ENCODE data around the gene ZNF230.

The ZNF230 gene

GRCh38 chr19:44051650-44052402 lies 49.1 kb downstream of the ZNF230 start, which contains the start of gene ZNF223 (continued):
- TF ChIP-seq BCL6B (tag by site-specific recombination; IDR thresholded peaks at IDR 0.05) (no peak), ZFP69B (tag by site-specific recombination; IDR thresholded peaks at IDR 0.05) (no peak), YY2 (tag by site-specific recombination; IDR thresholded peaks at IDR 0.05) (peak; percentile 64; the same call in 1 of the 2 replicates), ZBTB44 (tag by site-specific recombination; IDR thresholded peaks at IDR 0.05) (peak; percentile 43), ZNF830 (tag by site-specific recombination; IDR thresholded peaks at IDR 0.05; ENCODE audit: low read depth) (no peak), ZNF514 (tag by site-specific recombination; IDR thresholded peaks at IDR 0.05) (no peak), ZNF433 (tag by site-specific recombination; IDR thresholded peaks at IDR 0.05; ENCODE audit: low read depth) (no peak), ZNF133 (tag by site-specific recombination; IDR thresholded peaks at IDR 0.05) (no peak), ZNF560 (tag by site-specific recombination; IDR thresholded peaks at IDR 0.05; ENCODE audit: borderline replicate concordance) (no peak), ZNF521 (tag by site-specific recombination; IDR thresholded peaks at IDR 0.05) (no peak), ZNF169 (tag by site-specific recombination; IDR thresholded peaks at IDR 0.05) (no peak), GFI1B (tag by site-specific recombination; IDR thresholded peaks at IDR 0.05) (no peak), ZNF654 (tag by site-specific recombination; IDR thresholded peaks at IDR 0.05; ENCODE audit: low read depth) (no peak), REPIN1 (tag by site-specific recombination; IDR thresholded peaks at IDR 0.05; ENCODE audit: low read depth) (no peak), ZBTB20 (tag by site-specific recombination; IDR thresholded peaks at IDR 0.05) (peak; percentile 100), ZFP37 (tag by site-specific recombination; IDR thresholded peaks at IDR 0.05) (peak; percentile 67), ZBTB49 (tag by site-specific recombination; IDR thresholded peaks at IDR 0.05; ENCODE audit: low read depth) (no peak), ZNF138 (tag by site-specific recombination; IDR thresholded peaks at IDR 0.05; ENCODE audit: borderline replicate concordance) (no peak), ZNF426 (tag by site-specific recombination; IDR thresholded peaks at IDR 0.05) (no peak), ZNF530 (tag by site-specific recombination; IDR thresholded peaks at IDR 0.05; ENCODE audit: low read depth) (no peak), ZNF239 (tag by site-specific recombination; IDR thresholded peaks at IDR 0.05) (0 out of 2 replicates have a peak, but pooled peaks have one; percentile 31), ZSCAN5A (tag by site-specific recombination; IDR thresholded peaks at IDR 0.05) (no peak), ZNF146 (tag by site-specific recombination; IDR thresholded peaks at IDR 0.05) (no peak), ZXDB (tag by site-specific recombination; IDR thresholded peaks at IDR 0.05) (peak; percentile 94), ZNF23 (tag by site-specific recombination; IDR thresholded peaks at IDR 0.05; ENCODE audit: borderline replicate concordance) (no peak), ZNF292 (tag by site-specific recombination; IDR thresholded peaks at IDR 0.05; ENCODE audit: borderline replicate concordance, low read depth) (no peak), ZNF266 (tag by site-specific recombination; IDR thresholded peaks at IDR 0.05; ENCODE audit: low read depth) (no peak), ZNF202 (tag by site-specific recombination; IDR thresholded peaks at IDR 0.05; ENCODE audit: borderline replicate concordance) (no peak), ZNF529 (tag by site-specific recombination; IDR thresholded peaks at IDR 0.05; ENCODE audit: insufficient replicate concordance) (no peak), ZNF776 (tag by site-specific recombination; IDR thresholded peaks at IDR 0.05; ENCODE audit: borderline replicate concordance) (no peak), ZNF112 (tag by site-specific recombination; IDR thresholded peaks at IDR 0.05) (no peak), KLF10 (tag by site-specific recombination; IDR thresholded peaks at IDR 0.05) (peak; percentile 62), ZNF324 (tag by site-specific recombination; IDR thresholded peaks at IDR 0.05) (peak; percentile 72; the same call in 1 of the 2 replicates), ZNF311 (tag by site-specific recombination; IDR thresholded peaks at IDR 0.05; ENCODE audit: borderline replicate concordance) (no peak), ZNF626 (tag by site-specific recombination; IDR thresholded peaks at IDR 0.05) (no peak)
